Measurements from ENCODE around the gene SMURF2.

- TF ChIP-seq CTCF (IDR thresholded peaks at IDR 0.05) (no peak), POLR2A (IDR thresholded peaks at IDR 0.05) (no peak)
Observed at GRCh38 chr17:64503821-64504768, 158.0 kb downstream of the SMURF2 start.

All from ovary (tissue), 3 donors.